NCI-H128 (cell line): ENCODE results near the gene MACROH2A1.
"Not testable (repeated sequence)": the region's sequence is repeated elsewhere in the genome, so short reads cannot be mapped to it uniquely, and the experiment has no call there.

Experiments used
- DNase-seq: peaks from one replicate; lab custom pipeline; 2025; ENCODE audit not compliant: unreplicated experiment; lab: John Stamatoyannopoulos, UW

Gene MACROH2A1

GRCh38 chr5:135379046-135379654 lies 19.9 kb downstream of the MACROH2A1 start:
- DNase-seq = no peak

GRCh38 chr5:135377751-135378680 lies 21.0 kb downstream of the MACROH2A1 start:
- DNase-seq = no peak

- DNase-seq = no peak
These were observed 21.9 kb downstream of the MACROH2A1 start for GRCh38 chr5:135376961-135377624.

- no peak for DNase-seq
These were observed 23.8 kb downstream of the MACROH2A1 start for GRCh38 chr5:135375040-135375793.

- DNase-seq = no peak
These were observed 25.1 kb downstream of the MACROH2A1 start for GRCh38 chr5:135373736-135374515.

- no peak for DNase-seq
These were observed 26.2 kb downstream of the MACROH2A1 start for GRCh38 chr5:135372654-135373381.

GRCh38 chr5:135371622-135372232 lies 27.3 kb downstream of the MACROH2A1 start:
- no peak for DNase-seq

- DNase-seq = no peak
These were observed 29.1 kb downstream of the MACROH2A1 start for GRCh38 chr5:135369952-135370351.

GRCh38 chr5:135367554-135367953 lies 31.5 kb downstream of the MACROH2A1 start:
- DNase-seq = no peak

GRCh38 chr5:135367076-135367475 lies 32.0 kb downstream of the MACROH2A1 start:
- no peak for DNase-seq

- DNase-seq = no peak
These were observed 33.8 kb downstream of the MACROH2A1 start for GRCh38 chr5:135365281-135365680.

GRCh38 chr5:135364421-135365262 lies 34.4 kb downstream of the MACROH2A1 start:
- no peak for DNase-seq

- not testable (repeated sequence) for DNase-seq
These were observed 35.7 kb downstream of the MACROH2A1 start for GRCh38 chr5:135363342-135363741.

- DNase-seq = no peak
These were observed 36.9 kb downstream of the MACROH2A1 start for GRCh38 chr5:135362102-135362501.

- no peak for DNase-seq
These were observed 38.5 kb downstream of the MACROH2A1 start for GRCh38 chr5:135360278-135361274.

GRCh38 chr5:135359374-135360165 lies 39.5 kb downstream of the MACROH2A1 start:
- DNase-seq = no peak
